Activated CD8-positive, alpha-beta memory T cell treated with anti-CD3 and anti-CD28 coated beads for 48 hours (primary cell): Measurements from ENCODE around the gene CEACAM8.
"Not testable (repeated sequence)": the region's sequence is repeated elsewhere in the genome, so short reads cannot be mapped to it uniquely, and the experiment has no call there.

Experiments used
- DNase-seq, 3 experiments: peaks; one replicate each; pipeline ENCODE4 v3.0.0-alpha.2; 2020; ENCODE audit warnings: low read depth in 2 of 3, low spot score in 2 of 3

Gene CEACAM8

GRCh38 chr19:42544146-42544545 lies 50.6 kb downstream of the CEACAM8 start:
- DNase-seq = no peak

- no peak for DNase-seq
Observed at GRCh38 chr19:42542791-42543190, 51.9 kb downstream of the CEACAM8 start.

GRCh38 chr19:42540071-42540553 lies 54.6 kb downstream of the CEACAM8 start:
- no peak for DNase-seq

- no peak for DNase-seq
Observed at GRCh38 chr19:42538841-42539709, 55.6 kb downstream of the CEACAM8 start.

GRCh38 chr19:42535276-42535675 lies 59.4 kb downstream of the CEACAM8 start:
- DNase-seq = not testable (repeated sequence)

- DNase-seq = no peak
Observed at GRCh38 chr19:42534391-42534790, 60.3 kb downstream of the CEACAM8 start.

- no peak for DNase-seq
Observed at GRCh38 chr19:42532891-42533290, 61.8 kb downstream of the CEACAM8 start.

- DNase-seq = no peak
Observed at GRCh38 chr19:42531313-42531712, 63.4 kb downstream of the CEACAM8 start.
